Mucosa of descending colon (tissue), 3 donors: ENCODE data around the gene ADGRL4. TPM values are rescaled to one million over a fixed set of nuclear protein-coding genes. Genes with fewer than 3 reads are reported as not detected.

Source experiments
- ATAC-seq: fragments of 200-7000 bp; cut with Tn5 transposase; one replicate; pipeline ENCODE4 v1.9.1; 2020; ENCODE audit warnings: mild to moderate bottlenecking, moderate library complexity
- DNase-seq, 3 donors: peaks; one replicate each; pipeline ENCODE4 v3.0.0-alpha.2; 2020
- H3K36me3 ChIP-seq: fragments of 200-600 bp; one replicate; pipeline ENCODE4 v1.8.0; 2021; ENCODE audit warnings: low read depth, mild to moderate bottlenecking
- H3K4me1 ChIP-seq: fragments of 200-600 bp; one replicate; pipeline ENCODE4 v1.8.0; 2021; ENCODE audit warnings: low read depth, mild to moderate bottlenecking
- H3K4me3 ChIP-seq: fragments of 200-600 bp; one replicate; pipeline ENCODE4 v1.8.0; 2021; ENCODE audit warnings: mild to moderate bottlenecking
- H3K9me3 ChIP-seq: fragments of 200-600 bp; one replicate; pipeline ENCODE4 v1.8.0; 2021; ENCODE audit warnings: mild to moderate bottlenecking
- CTCF ChIP-seq: fragments of 200-600 bp; IDR thresholded peaks from one replicate; pipeline ENCODE4 v1.8.0; 2022; ENCODE audit warnings: antibody characterized with exemption, mild to moderate bottlenecking
- intact Hi-C, 2 donors: fragments of 100-400 bp; cut with DNase I in 1 of 2; cut with micrococcal nuclease in 1 of 2; formaldehyde crosslinking; loops; one replicate each; pipeline versions ENCODE4 v1.11.0 to v1.11.1; 2022; cut with DNase I, micrococcal nuclease
- long read RNA-seq, 2 donors: library from polyadenylated mRNA; unstranded; transcript quantifications; one replicate each; pipeline ENCODE4 v2.0.0, GENCODE V29; 2019 to 2021
- total RNA-seq, 3 donors: library from RNA; stranded (reverse); fragmentation: NEBNext Ultra II Directional in 2 of 3; extraction: Animal tissue kit (Norgen Biotek cat#: 25700) in 2 of 3; gene quantifications; one replicate each; pipeline versions ENCODE4 v1.2.1 to v1.2.4, GENCODE V29; 2021 to 2023
- donor health status: DM: no; HTN: no; CAD: no; lungs with moderate emphysema.
- donor health status: DM: no; HTN: no; CAD: no.
- donor health status: DM: no; HTN: yes; CAD: no.

The ADGRL4 gene
- total RNA-seq, result 1 to 10 TPM; 1.7 to 5.3 (median 4.6) TPM
- long read RNA-seq, donor 1, transcript ADGRL4-201 (15 exons, 3,527 nt), result major isoform, 13 of 14 reads
- long read RNA-seq, donor 1, partial matches to known transcripts, result 0 of 14 reads
- long read RNA-seq, donor 1, other reads (novel, unspliced or antisense), result 1 of 14 reads
- long read RNA-seq, donor 2, partial matches to known transcripts, result 0 of 1 reads
- long read RNA-seq, donor 2, other reads (novel, unspliced or antisense), result 0 of 1 reads

GRCh38 chr1:79006564-79006963, at the start of gene ADGRL4:
Gene ADGRL4, minus strand, starts transcription at chr1:79006730. Its CDS starts 76 bp downstream, at chr1:79006654.
- intact Hi-C loops, result no loop called here
- Histone ChIP-seq H3K9me3 (no peaks in the 10 kb centered on the region), H3K36me3 (no peaks in the 10 kb centered on the region), H3K4me3 (no peak within 1 kb of the TSS), H3K4me1 (no peaks in the 10 kb centered on the region)
- no peak for TF ChIP-seq CTCF
- no peak for ATAC-seq
- DNase-seq, result peak in 2 of 3 donors; percentile 1 to 18

GRCh38 chr1:79055856-79056255, 49.3 kb upstream of the ADGRL4 start:
- intact Hi-C loops, result no loop called here
- Histone ChIP-seq H3K4me1 (no peaks in the 10 kb centered on the region), H3K9me3 (peaks cover 12% of the 10 kb centered on the region), H3K4me3 (no peak overlapping the region), H3K36me3 (no peaks in the 10 kb centered on the region)
- ATAC-seq (no peak), DNase-seq (no peak)
- TF ChIP-seq CTCF, result no peak

- intact Hi-C loops, result no loop called here
- H3K36me3 ChIP-seq, result no peaks in the 10 kb centered on the region
- DNase-seq, result no peak
- H3K4me1 ChIP-seq, result no peaks in the 10 kb centered on the region
- peaks cover 8% of the 10 kb centered on the region for H3K9me3 ChIP-seq
- no peak for TF ChIP-seq CTCF
- no peak overlapping the region for H3K4me3 ChIP-seq
- ATAC-seq, result no peak
Observed at GRCh38 chr1:79052829-79053449, 46.4 kb upstream of the ADGRL4 start.

- H3K4me1 ChIP-seq, result no peaks in the 10 kb centered on the region
- ATAC-seq (no peak), DNase-seq (no peak)
- no peaks in the 10 kb centered on the region for H3K36me3 ChIP-seq
- no peak overlapping the region for H3K4me3 ChIP-seq
- TF ChIP-seq CTCF, result no peak
- no peaks in the 10 kb centered on the region for H3K9me3 ChIP-seq
- intact Hi-C loops, result no loop called here
Observed at GRCh38 chr1:79044974-79045650, 38.6 kb upstream of the ADGRL4 start.

GRCh38 chr1:79043506-79043905, 37.0 kb upstream of the ADGRL4 start:
- Histone ChIP-seq H3K36me3 (no peaks in the 10 kb centered on the region), H3K4me1 (no peaks in the 10 kb centered on the region), H3K9me3 (no peaks in the 10 kb centered on the region), H3K4me3 (no peak overlapping the region)
- no peak for TF ChIP-seq CTCF
- ATAC-seq (no peak), DNase-seq (no peak)
- intact Hi-C loops, result no loop called here
